NT2/D1 (cell line): ENCODE data around the gene CTSC.

Experiments
- YY1 ChIP-seq: IDR thresholded peaks from 2 replicates; pipeline ENCODE4 v1.6.1; 2011; ENCODE audit not compliant: insufficient read length, insufficient read depth
- ZNF274 ChIP-seq: IDR thresholded peaks from 2 replicates; pipeline ENCODE4 v1.6.1; 2011; ENCODE audit warnings: mild to moderate bottlenecking, low read depth, low read length

DNA sequence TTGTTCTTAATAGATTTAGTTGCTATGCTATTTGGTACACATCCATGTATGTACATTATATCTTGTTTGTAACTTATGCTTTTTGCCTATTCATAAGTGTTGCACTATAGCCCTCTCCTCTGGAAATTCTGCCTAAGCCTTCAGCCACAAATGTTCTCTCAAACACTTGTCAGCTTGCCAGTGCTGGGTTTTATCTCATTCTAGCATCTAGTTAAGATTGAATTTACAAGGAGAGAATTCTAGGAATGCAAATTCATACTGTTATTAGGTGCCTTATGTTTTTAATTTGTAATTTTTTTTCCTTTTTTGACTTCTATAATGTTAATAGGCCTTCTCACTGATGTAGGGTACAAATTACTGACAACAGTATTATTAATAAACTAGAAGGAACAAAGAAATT, 14.6 kb upstream of the CTSC start:
- TF ChIP-seq YY1 (no peak), ZNF274 (no peak)
